ENCODE data around the gene FARP1. TPM values are rescaled to one million over a fixed set of nuclear protein-coding genes. Genes with fewer than 3 reads are reported as not detected.

Gene FARP1
- total and polyA plus RNA-seq, 2 of the 13 experiments (the other 11 are each of a cell fraction or from before 2014, with no cell fraction given), result 70.6 to 126 TPM

GRCh38 chr13:98199480-98199879, 56.6 kb downstream of the FARP1 start (continued):
- TF ChIP-seq ZNF576 (CRISPR knock-in tag; IDR thresholded peaks at IDR 0.05), result no peak
- no peak for TF ChIP-seq ELF3 (CRISPR knock-in tag; IDR thresholded peaks at IDR 0.05)
- no peak for TF ChIP-seq RFX3 (CRISPR knock-in tag; IDR thresholded peaks at IDR 0.05)
- peak; percentile 58; the same call in 1 of the 2 replicates for TF ChIP-seq ZBTB3 (CRISPR knock-in tag; IDR thresholded peaks at IDR 0.05; ENCODE audit: borderline replicate concordance, low read depth)
- TF ChIP-seq, protein P1, sequence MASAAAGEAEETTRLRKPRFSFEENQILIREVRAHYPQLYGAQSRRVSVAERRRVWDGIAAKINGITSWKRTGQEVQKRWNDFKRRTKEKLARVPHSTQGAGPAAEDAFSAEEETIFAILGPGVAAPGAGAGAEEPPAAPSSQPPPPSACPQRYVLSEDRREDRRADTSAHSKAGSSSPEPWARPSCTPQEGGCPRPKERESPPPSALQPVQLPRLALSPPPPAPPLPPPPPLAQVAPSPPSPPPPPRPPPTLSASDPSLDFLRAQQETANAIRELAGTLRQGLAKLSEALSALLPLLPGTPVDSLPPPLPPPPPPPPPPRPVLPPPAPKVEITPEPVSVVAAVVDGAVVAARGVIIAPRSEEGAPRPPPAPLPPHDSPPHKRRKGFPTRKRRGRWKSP (CRISPR knock-in tag; IDR thresholded peaks at IDR 0.05), result peak; percentile 25; the same call in 1 of the 2 replicates
- no peak for TF ChIP-seq ARID3A (IDR thresholded peaks at IDR 0.05; ENCODE audit: low read depth, low read length)
- no peak for TF ChIP-seq CREB1 (IDR thresholded peaks at IDR 0.05)
- peak; percentile 33; the same call in 1 of the 2 replicates for TF ChIP-seq CREB1 (CRISPR knock-in tag; IDR thresholded peaks at IDR 0.05)
- TF ChIP-seq RARA (CRISPR knock-in tag; IDR thresholded peaks at IDR 0.05), result peak; percentile 86
- TF ChIP-seq RXRB (CRISPR knock-in tag; IDR thresholded peaks at IDR 0.05; ENCODE audit: borderline replicate concordance), result peak; percentile 66
- TF ChIP-seq ZNF562 (CRISPR knock-in tag; IDR thresholded peaks at IDR 0.05; ENCODE audit: borderline replicate concordance), result no peak
- peak; percentile 55; the same call in 1 of the 2 replicates for TF ChIP-seq ZBTB7B (CRISPR knock-in tag; IDR thresholded peaks at IDR 0.05)
- 0 out of 2 replicates have a peak, but pooled peaks have one; percentile 41 for TF ChIP-seq ZNF331 (CRISPR knock-in tag; IDR thresholded peaks at IDR 0.05)
- peak; percentile 71 for TF ChIP-seq HDAC2 (CRISPR knock-in tag; IDR thresholded peaks at IDR 0.05)
- TF ChIP-seq, protein P2, sequence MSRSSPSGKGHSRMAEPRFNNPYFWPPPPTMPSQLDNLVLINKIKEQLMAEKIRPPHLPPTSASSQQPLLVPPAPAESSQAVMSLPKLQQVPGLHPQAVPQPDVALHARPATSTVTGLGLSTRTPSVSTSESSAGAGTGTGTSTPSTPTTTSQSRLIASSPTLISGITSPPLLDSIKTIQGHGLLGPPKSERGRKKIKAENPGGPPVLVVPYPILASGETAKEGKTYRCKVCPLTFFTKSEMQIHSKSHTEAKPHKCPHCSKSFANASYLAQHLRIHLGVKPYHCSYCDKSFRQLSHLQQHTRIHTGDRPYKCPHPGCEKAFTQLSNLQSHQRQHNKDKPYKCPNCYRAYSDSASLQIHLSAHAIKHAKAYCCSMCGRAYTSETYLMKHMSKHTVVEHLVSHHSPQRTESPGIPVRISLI (CRISPR knock-in tag; IDR thresholded peaks at IDR 0.05; ENCODE audit: borderline replicate concordance), result no peak
- TF ChIP-seq RFX5 (IDR thresholded peaks at IDR 0.05; ENCODE audit: low read depth, low read length), result no peak
- TF ChIP-seq MED13 (CRISPR knock-in tag; IDR thresholded peaks at IDR 0.05), result no peak
- peak; percentile 73; the same call in 1 of the 2 replicates for TF ChIP-seq TBX2 (CRISPR knock-in tag; IDR thresholded peaks at IDR 0.05; ENCODE audit: borderline replicate concordance)
- peak; percentile 69; the same call in 1 of the 2 replicates for TF ChIP-seq GFI1 (CRISPR knock-in tag; IDR thresholded peaks at IDR 0.05; ENCODE audit: borderline replicate concordance)
- TF ChIP-seq TSC22D2 (CRISPR knock-in tag; IDR thresholded peaks at IDR 0.05; ENCODE audit: borderline replicate concordance), result no peak
- no peak for TF ChIP-seq ISX (CRISPR knock-in tag; conservative IDR thresholded peaks at IDR 0.05)
- TF ChIP-seq RBM22 (optimal IDR thresholded peaks at IDR 0.05; ENCODE audit: low read length), result peak; percentile 86
- TF ChIP-seq NCOA2 (CRISPR knock-in tag; IDR thresholded peaks at IDR 0.05), result peak; percentile 54; the same call in 1 of the 2 replicates
- TF ChIP-seq, protein P3, sequence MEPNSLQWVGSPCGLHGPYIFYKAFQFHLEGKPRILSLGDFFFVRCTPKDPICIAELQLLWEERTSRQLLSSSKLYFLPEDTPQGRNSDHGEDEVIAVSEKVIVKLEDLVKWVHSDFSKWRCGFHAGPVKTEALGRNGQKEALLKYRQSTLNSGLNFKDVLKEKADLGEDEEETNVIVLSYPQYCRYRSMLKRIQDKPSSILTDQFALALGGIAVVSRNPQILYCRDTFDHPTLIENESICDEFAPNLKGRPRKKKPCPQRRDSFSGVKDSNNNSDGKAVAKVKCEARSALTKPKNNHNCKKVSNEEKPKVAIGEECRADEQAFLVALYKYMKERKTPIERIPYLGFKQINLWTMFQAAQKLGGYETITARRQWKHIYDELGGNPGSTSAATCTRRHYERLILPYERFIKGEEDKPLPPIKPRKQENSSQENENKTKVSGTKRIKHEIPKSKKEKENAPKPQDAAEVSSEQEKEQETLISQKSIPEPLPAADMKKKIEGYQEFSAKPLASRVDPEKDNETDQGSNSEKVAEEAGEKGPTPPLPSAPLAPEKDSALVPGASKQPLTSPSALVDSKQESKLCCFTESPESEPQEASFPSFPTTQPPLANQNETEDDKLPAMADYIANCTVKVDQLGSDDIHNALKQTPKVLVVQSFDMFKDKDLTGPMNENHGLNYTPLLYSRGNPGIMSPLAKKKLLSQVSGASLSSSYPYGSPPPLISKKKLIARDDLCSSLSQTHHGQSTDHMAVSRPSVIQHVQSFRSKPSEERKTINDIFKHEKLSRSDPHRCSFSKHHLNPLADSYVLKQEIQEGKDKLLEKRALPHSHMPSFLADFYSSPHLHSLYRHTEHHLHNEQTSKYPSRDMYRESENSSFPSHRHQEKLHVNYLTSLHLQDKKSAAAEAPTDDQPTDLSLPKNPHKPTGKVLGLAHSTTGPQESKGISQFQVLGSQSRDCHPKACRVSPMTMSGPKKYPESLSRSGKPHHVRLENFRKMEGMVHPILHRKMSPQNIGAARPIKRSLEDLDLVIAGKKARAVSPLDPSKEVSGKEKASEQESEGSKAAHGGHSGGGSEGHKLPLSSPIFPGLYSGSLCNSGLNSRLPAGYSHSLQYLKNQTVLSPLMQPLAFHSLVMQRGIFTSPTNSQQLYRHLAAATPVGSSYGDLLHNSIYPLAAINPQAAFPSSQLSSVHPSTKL (CRISPR knock-in tag; IDR thresholded peaks at IDR 0.05), result peak; percentile 64; the same call in 1 of the 2 replicates
- TF ChIP-seq ZNF644 (CRISPR knock-in tag; IDR thresholded peaks at IDR 0.05; ENCODE audit: low read depth), result peak; percentile 50; the same call in 1 of the 2 replicates

All from HepG2 (cell line).